Brain microvascular endothelial cell (primary cell): Measurements from ENCODE around the gene PPP1R11.

Source experiments
- DNase-seq: peaks from one replicate; pipeline ENCODE4 v3.0.0-alpha.2; 2020
- H3K27ac ChIP-seq: fragments of 250-450 bp; sonication (Bioruptor Pico); 2 replicates; pipeline ENCODE4 v1.5.1; 2020; ENCODE audit warnings: mild to moderate bottlenecking, moderate library complexity
- H3K27me3 ChIP-seq: fragments of 250-450 bp; sonication (Bioruptor Pico); replicated peaks from 2 replicates; pipeline ENCODE4 v1.5.1; 2020; ENCODE audit warnings: mild to moderate bottlenecking
- H3K36me3 ChIP-seq: fragments of 250-450 bp; sonication (Bioruptor Pico); replicated peaks from 2 replicates; pipeline ENCODE4 v1.5.1; 2020; ENCODE audit warnings: mild to moderate bottlenecking
- H3K4me3 ChIP-seq: 2 replicates; pipeline ENCODE4 v1.5.1; 2011; ENCODE audit warnings: low read depth, mild to moderate bottlenecking, control low read depth, low read length, moderate library complexity
- in situ Hi-C: cut with HindIII; loops from 2 replicates; pipeline ENCODE4 v1.10.0; 2017; ENCODE audit warnings: low sequenced_read_pairs, low pct_ligation_motif_present
- TF ChIP-seq, protein P1 (sequence below): IDR thresholded peaks from 2 replicates; pipeline ENCODE4 v1.5.1; 2011; ENCODE audit warnings: low read depth, mild to moderate bottlenecking, moderate library complexity, low read length, control low read depth, inconsistent platforms; ENCODE audit errors: missing control alignments

The PPP1R11 gene

DNA sequence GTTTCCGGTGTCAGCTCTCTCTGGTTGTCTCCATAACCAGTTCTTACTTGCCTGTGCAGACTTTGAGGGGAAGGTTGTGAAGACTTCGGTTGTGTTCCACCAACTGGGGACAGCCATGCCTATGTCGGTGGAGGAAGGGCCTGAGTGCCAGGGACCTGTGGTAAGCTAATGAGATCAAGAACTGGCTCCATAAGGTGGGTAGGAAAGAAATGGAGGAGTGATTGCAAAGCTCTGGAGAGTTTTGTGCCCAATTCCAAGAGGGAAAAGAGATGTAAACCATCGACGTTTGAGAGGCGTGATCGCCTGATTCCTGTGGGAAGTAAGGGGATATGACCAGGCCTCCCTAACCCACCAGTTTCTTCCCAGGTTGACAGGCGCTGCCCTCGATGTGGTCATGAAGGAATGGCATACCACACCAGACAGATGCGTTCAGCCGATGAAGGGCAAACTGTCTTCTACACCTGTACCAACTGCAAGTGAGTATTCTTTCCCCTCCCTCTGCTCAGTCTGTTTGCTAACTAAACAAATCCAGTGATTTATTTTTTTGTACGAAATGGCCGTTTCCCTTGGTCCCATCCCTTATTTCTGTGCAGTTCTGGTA lies 5.0 kb upstream of the PPP1R11 start:
- no peak for DNase-seq
- Histone ChIP-seq H3K4me3 (peak overlapping the region; percentile 89), H3K27me3 (no peaks in the 10 kb centered on the region), H3K36me3 (no peaks in the 10 kb centered on the region), H3K27ac (peak overlapping the region; percentile 76)
- in situ Hi-C loops: no loop called here
- TF ChIP-seq, protein P1, sequence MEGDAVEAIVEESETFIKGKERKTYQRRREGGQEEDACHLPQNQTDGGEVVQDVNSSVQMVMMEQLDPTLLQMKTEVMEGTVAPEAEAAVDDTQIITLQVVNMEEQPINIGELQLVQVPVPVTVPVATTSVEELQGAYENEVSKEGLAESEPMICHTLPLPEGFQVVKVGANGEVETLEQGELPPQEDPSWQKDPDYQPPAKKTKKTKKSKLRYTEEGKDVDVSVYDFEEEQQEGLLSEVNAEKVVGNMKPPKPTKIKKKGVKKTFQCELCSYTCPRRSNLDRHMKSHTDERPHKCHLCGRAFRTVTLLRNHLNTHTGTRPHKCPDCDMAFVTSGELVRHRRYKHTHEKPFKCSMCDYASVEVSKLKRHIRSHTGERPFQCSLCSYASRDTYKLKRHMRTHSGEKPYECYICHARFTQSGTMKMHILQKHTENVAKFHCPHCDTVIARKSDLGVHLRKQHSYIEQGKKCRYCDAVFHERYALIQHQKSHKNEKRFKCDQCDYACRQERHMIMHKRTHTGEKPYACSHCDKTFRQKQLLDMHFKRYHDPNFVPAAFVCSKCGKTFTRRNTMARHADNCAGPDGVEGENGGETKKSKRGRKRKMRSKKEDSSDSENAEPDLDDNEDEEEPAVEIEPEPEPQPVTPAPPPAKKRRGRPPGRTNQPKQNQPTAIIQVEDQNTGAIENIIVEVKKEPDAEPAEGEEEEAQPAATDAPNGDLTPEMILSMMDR: no peak

DNA sequence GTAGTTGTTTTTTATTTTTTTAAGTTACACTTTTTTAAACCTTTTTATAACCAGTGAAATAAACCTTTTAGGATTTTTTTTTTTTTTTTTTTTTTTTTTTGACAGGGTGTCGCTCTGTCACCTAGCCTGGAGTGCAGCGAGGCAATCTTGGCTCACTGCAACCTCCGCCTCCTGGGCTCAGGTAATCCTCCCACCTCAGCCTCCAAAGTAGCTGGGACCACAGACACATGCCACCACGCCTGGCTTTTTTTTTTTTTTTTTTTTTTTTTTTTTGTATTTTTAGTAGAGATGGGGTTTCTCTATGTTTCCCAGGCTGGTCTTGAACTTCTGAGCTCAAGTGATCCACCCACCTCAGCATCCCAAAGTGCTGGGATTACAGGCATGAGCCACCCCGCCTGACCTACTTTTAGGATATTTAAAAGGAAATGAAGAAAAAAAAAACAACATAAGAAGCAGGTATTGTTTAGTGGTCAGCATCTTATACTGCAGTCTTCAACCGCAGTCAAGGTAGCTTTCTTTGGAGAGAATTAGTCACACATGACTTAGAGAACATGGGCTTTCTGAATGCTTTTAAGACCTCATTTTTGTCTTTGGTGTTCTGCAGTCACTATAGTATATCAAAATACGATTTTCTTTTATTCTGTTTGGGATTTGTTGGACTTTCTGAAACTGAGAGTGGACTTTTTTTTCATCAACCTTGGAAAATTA lies 4.4 kb upstream of the PPP1R11 start:
- no peaks in the 10 kb centered on the region for H3K36me3 ChIP-seq
- no peaks in the 10 kb centered on the region for H3K27me3 ChIP-seq
- TF ChIP-seq, protein P1: no peak
- in situ Hi-C loops: no loop called here
- no peak overlapping the region for H3K4me3 ChIP-seq
- H3K27ac ChIP-seq: no peak overlapping the region
- DNase-seq: no peak

DNA sequence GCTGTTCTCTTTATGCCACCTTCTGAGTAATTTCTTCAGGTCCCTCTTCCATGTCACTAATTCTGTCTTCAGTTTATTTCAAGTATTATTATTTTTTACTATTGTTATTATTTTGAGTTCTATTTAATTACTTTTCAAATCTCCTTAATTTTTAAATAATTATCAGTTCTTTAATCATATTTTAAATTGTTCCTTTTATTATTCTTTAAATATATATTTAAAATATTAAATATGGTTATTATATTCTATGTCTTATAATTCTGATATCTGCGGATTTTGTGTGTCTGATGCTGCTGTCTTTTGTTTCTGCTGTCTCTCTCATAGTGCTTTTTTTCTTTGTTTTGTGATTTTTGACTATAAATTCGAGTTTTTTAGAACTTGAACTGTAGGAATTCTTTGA lies 3.7 kb upstream of the PPP1R11 start:
- no peak for DNase-seq
- H3K27me3 ChIP-seq: no peaks in the 10 kb centered on the region
- in situ Hi-C loops: no loop called here
- no peak overlapping the region for H3K27ac ChIP-seq
- no peaks in the 10 kb centered on the region for H3K36me3 ChIP-seq
- TF ChIP-seq, protein P1: no peak
- no peak overlapping the region for H3K4me3 ChIP-seq

DNA sequence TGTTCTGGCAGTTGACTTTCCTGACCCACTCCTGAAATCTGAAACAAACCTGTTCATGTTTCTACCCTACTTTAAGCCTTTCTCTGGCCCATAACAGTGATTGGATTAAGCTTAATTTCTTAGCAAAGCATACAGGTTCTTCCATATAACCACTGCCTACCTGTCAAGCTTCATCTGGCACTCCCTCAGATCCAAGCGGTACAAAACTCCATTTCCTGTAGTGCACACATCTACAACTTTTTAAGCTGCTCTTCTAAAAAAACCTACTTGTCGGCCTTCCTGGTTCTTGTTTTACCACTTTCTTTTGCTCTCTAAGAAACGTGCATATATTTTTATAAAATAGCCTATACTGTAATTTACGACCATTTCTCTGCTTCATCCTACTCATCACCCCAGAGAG lies 916 bp upstream of the PPP1R11 start:
- in situ Hi-C loops: no loop called here
- Histone ChIP-seq H3K27ac (peak overlapping the region; percentile 88), H3K36me3 (no peaks in the 10 kb centered on the region), H3K27me3 (no peaks in the 10 kb centered on the region), H3K4me3 (peak overlapping the region; percentile 88)
- DNase-seq: no peak
- TF ChIP-seq, protein P1: no peak

DNA sequence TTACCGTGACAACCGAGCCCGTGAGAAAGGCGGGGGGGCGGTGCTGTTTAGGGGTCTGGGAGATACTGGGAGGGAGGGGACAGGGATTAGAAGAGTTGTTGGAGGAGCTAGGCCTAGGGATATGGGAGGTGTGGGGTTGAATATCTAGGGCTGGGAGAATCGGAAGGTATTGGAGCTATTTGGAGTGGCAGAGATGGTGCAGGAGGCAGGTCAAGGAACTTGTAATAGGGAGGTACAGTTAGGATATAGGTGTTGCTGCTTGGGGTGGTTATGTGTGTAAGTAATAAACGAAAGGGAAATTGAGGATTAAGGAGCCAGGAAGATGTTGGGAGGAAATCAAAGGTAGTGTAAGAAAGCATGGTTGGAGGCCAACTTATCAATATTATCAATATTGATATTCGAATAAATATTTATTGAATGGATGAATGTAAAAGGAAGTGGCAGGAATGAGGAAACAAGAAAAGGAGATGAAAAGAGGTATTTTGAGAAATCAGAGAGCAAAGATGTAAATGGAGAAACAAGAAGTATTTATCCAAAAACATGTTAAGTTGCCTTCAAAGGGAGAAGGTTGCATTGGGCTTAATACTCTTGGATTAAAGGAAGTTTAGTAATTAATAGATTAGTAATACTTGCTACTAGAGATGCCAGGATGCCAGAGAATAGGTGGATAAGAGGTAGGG lies 602 bp downstream of the PPP1R11 start:
- in situ Hi-C loops: no loop called here
- H3K36me3 ChIP-seq: no peaks in the 10 kb centered on the region
- H3K27ac ChIP-seq: peak overlapping the region; percentile 88
- TF ChIP-seq, protein P1: no peak
- no peak for DNase-seq
- peak overlapping the region; percentile 88 for H3K4me3 ChIP-seq
- H3K27me3 ChIP-seq: peaks cover 3% of the 10 kb centered on the region
